Spleen (tissue), 7 donors: ENCODE data around the gene SLC22A1.
A peak's percentile ranks its signal among the peaks of the same experiment; 100 is the strongest.

Experiments used
- CTCF ChIP-seq, 11 experiments: fragments of 200-600 bp in 7 of 11; fragments of 450-650 bp in 4 of 11; sonication (generic) in 4 of 11; IDR thresholded peaks in 8 of 11; conservative IDR thresholded peaks in 3 of 11; 1 replicate in 7 of 11; 2 replicates in 4 of 11; pipeline versions ENCODE4 v1.4.0 to v1.8.0; 2016 to 2021; ENCODE audit warnings: antibody characterized with exemption in 11 of 11, inconsistent platforms in 4 of 11, mild to moderate bottlenecking in 1 of 11
- POLR2A ChIP-seq, 3 donors: fragments of 450-650 bp; IDR thresholded peaks; one replicate each; pipeline ENCODE4 v1.5.1; 2017; ENCODE audit warnings: antibody characterized with exemption in 3 of 3, mild to moderate bottlenecking in 1 of 3
- POLR2AphosphoS5 ChIP-seq, 3 donors: sonication (generic); formaldehyde crosslinking; IDR thresholded peaks; one replicate each; pipeline ENCODE4 v1.5.1; 2017; ENCODE audit warnings: antibody characterized with exemption in 3 of 3
- donor health status: DM: no; HTN: no; CAD: no; lungs with moderate emphysema.
- donor health status: DM: no; HTN: no; CAD: no.
- donor health status: DM: no; HTN: no; CAD: no.

GRCh38 chr6:160132776-160133338 lies 11.2 kb downstream of the SLC22A1 start:
- TF ChIP-seq CTCF (IDR thresholded peaks at IDR 0.05 in 8 of 11, conservative IDR thresholded peaks at IDR 0.05 in 3 of 11) (no peak), POLR2AphosphoS5 (IDR thresholded peaks at IDR 0.05) (peak in 1 of 3 donors; percentile 18), POLR2A (IDR thresholded peaks at IDR 0.05) (no peak)
